Keratinocyte (primary cell): Measurements from ENCODE around the gene PRKACA. TPM values are rescaled to one million over a fixed set of nuclear protein-coding genes. Genes with fewer than 3 reads are reported as not detected.
A peak's percentile ranks its signal among the peaks of the same experiment; 100 is the strongest.

Experiments
- DNase-seq: peaks from one replicate; pipeline ENCODE4 v3.0.0-alpha.2; 2011; ENCODE audit warnings: low read depth, missing footprints, low spot score
- FAIRE-seq: peaks from 2 replicates; lab custom pipeline; 2011; peaks lifted over from hg19 to GRCh38; lab: Jason Lieb, UNC
- H2AFZ ChIP-seq: 2 replicates; pipeline ENCODE4 v1.6.0; 2012; ENCODE audit warnings: low read length, control low read depth, inconsistent platforms; ENCODE audit not compliant: control insufficient read depth
- H3K27ac ChIP-seq: 2 replicates; pipeline ENCODE4 v1.5.1; 2011; ENCODE audit warnings: low read length; ENCODE audit not compliant: control insufficient read depth, insufficient read depth
- H3K27me3 ChIP-seq: 3 replicates; pipeline ENCODE4 v1.6.0; 2011; ENCODE audit warnings: low read length; ENCODE audit not compliant: control insufficient read depth, insufficient read depth; ENCODE audit errors: extremely low read depth
- H3K36me3 ChIP-seq, 2 experiments: 2 replicates in 1 of 2; 3 replicates in 1 of 2; pipeline ENCODE4 v1.5.1; 2011; ENCODE audit warnings: low read length in 2 of 2, mild to moderate bottlenecking in 1 of 2; ENCODE audit not compliant: control insufficient read depth in 2 of 2, insufficient read depth in 2 of 2; ENCODE audit errors: extremely low read depth in 1 of 2
- H3K4me1 ChIP-seq: 3 replicates; pipeline ENCODE4 v1.5.1; 2011; ENCODE audit warnings: low read length; ENCODE audit not compliant: control insufficient read depth, insufficient read depth; ENCODE audit errors: extremely low read depth
- H3K4me2 ChIP-seq: 3 replicates; pipeline ENCODE4 v1.6.0; 2011; ENCODE audit warnings: low read depth, low read length; ENCODE audit not compliant: control insufficient read depth, insufficient read depth; ENCODE audit errors: extremely low read depth
- H3K4me3 ChIP-seq, 3 experiments: fragments of 200-600 bp in 1 of 3; sonication (generic) in 1 of 3; 2 replicates in 2 of 3; 3 replicates in 1 of 3; pipeline ENCODE4 v1.5.1; 2011 to 2016; ENCODE audit warnings: low read length in 3 of 3, mild to moderate bottlenecking in 3 of 3, control low read depth in 2 of 3, inconsistent platforms in 1 of 3, low read depth in 1 of 3, mixed read lengths in 1 of 3, mixed run types in 1 of 3, moderate library complexity in 1 of 3; ENCODE audit not compliant: control insufficient read depth in 2 of 3, insufficient read depth in 2 of 3; ENCODE audit errors: extremely low read depth in 1 of 3
- H3K79me2 ChIP-seq: 2 replicates; pipeline ENCODE4 v1.6.0; 2012; ENCODE audit warnings: low read length; ENCODE audit not compliant: control insufficient read depth, insufficient read depth
- H3K9ac ChIP-seq: 3 replicates; pipeline ENCODE4 v1.6.0; 2011; ENCODE audit warnings: low read length; ENCODE audit not compliant: control insufficient read depth, insufficient read depth; ENCODE audit errors: extremely low read depth
- H3K9me1 ChIP-seq: 3 replicates; pipeline ENCODE4 v1.6.0; 2011; ENCODE audit warnings: low read length; ENCODE audit not compliant: control insufficient read depth, insufficient read depth; ENCODE audit errors: extremely low read depth
- H3K9me3 ChIP-seq: 2 replicates; pipeline ENCODE4 v1.5.1; 2012; ENCODE audit warnings: low read depth, low read length; ENCODE audit not compliant: control insufficient read depth
- H4K20me1 ChIP-seq: 3 replicates; pipeline ENCODE4 v1.6.0; 2011; ENCODE audit warnings: low read length; ENCODE audit not compliant: control insufficient read depth, insufficient read depth; ENCODE audit errors: extremely low read depth
- CTCF ChIP-seq, 3 experiments: IDR thresholded peaks in 1 of 3; conservative IDR thresholded peaks in 1 of 3; optimal IDR thresholded peaks in 1 of 3; 2 replicates in 2 of 3; 3 replicates in 1 of 3; pipeline versions ENCODE3 to v1.5.1; 2011; ENCODE audit warnings: low read length in 3 of 3, mild to moderate bottlenecking in 3 of 3, moderate library complexity in 2 of 3, control low read depth in 1 of 3, inconsistent platforms in 1 of 3; ENCODE audit not compliant: insufficient read depth in 2 of 3; ENCODE audit errors: extremely low read depth in 1 of 3
- EZH2 ChIP-seq: IDR thresholded peaks from one replicate; pipeline ENCODE4 v1.6.1; 2012; ENCODE audit warnings: inconsistent platforms, mild to moderate bottlenecking, low read length, moderate library complexity
- dilution Hi-C: fragments of 300-500 bp; cut with MboI; formaldehyde crosslinking; loops from one replicate; pipeline ENCODE4 v1.7.0; 2020; ENCODE audit warnings: low sequenced_read_pairs; ENCODE audit not compliant: extremely low pct_ligation_motif_present
- polyA plus RNA-seq, 5 experiments: library from polyadenylated mRNA; depleted of rRNA in 3 of 5; stranded (reverse) in 3 of 5; stranded (forward) in 1 of 5; unstranded in 1 of 5; fragments of >200 nt; gene quantifications; 1 replicate in 1 of 5; 2 replicates in 3 of 5; 3 replicates in 1 of 5; pipeline versions ENCODE4 v1.2.1 to v1.2.3, GENCODE V29; 2011 to 2012; ENCODE audit warnings: missing spikeins in 2 of 5, low read depth in 1 of 5, low replicate concordance in 1 of 5

Gene PRKACA
- polyA plus RNA-seq, 1 donor (not counting 4 experiments of a cell fraction or from before 2014, with no cell fraction given) = 13.7 TPM

- Histone ChIP-seq H3K4me3 (peak overlapping the region; percentile 78 to 86 (median 80)), H3K9ac (peak overlapping the region; percentile 71), H3K4me1 (peaks cover 14% of the 10 kb centered on the region), H4K20me1 (no peaks in the 10 kb centered on the region), H3K4me2 (peak overlapping the region; percentile 89), H3K36me3 (peaks cover 0 to 3% of the 10 kb centered on the region in 2 experiments), H3K79me2 (peaks cover 9% of the 10 kb centered on the region), H2AFZ (no peak overlapping the region), H3K9me1 (no peaks in the 10 kb centered on the region), H3K27ac (no peak overlapping the region), H3K27me3 (no peaks in the 10 kb centered on the region), H3K9me3 (no peaks in the 10 kb centered on the region)
- FAIRE-seq (no peak), DNase-seq (no peak)
- dilution Hi-C loops = no loop called here
- TF ChIP-seq EZH2 (no peak), CTCF (optimal IDR thresholded peaks at IDR 0.05 in 1 of 3, IDR thresholded peaks at IDR 0.05 in 1 of 3, conservative IDR thresholded peaks at IDR 0.05 in 1 of 3; ENCODE audit: extremely low read depth in 1 of 3, insufficient read depth in 2 of 3, low read length in 3 of 3) (no peak)
Observed at GRCh38 chr19:14116525-14116917, 1.0 kb downstream of the PRKACA start.

- no peaks in the 10 kb centered on the region for H3K9me3 ChIP-seq
- no peak overlapping the region for H3K27ac ChIP-seq
- no peaks in the 10 kb centered on the region for H3K9me1 ChIP-seq
- no peak overlapping the region for H3K4me3 ChIP-seq
- H3K79me2 ChIP-seq = peaks cover 9% of the 10 kb centered on the region
- H4K20me1 ChIP-seq = no peaks in the 10 kb centered on the region
- DNase-seq = no peak
- no peak for FAIRE-seq
- H3K4me1 ChIP-seq = peaks cover 14% of the 10 kb centered on the region
- H3K4me2 ChIP-seq = no peak overlapping the region
- dilution Hi-C loops = no loop called here
- no peaks in the 10 kb centered on the region for H3K27me3 ChIP-seq
- TF ChIP-seq EZH2 = no peak
- H2AFZ ChIP-seq = no peak overlapping the region
- no peak overlapping the region for H3K9ac ChIP-seq
- no peaks in the 10 kb centered on the region for H3K36me3 ChIP-seq
Observed at GRCh38 chr19:14115756-14116155, 1.8 kb downstream of the PRKACA start.

GRCh38 chr19:14114854-14115253 lies 2.7 kb downstream of the PRKACA start:
- no peak for FAIRE-seq

More at GRCh38 chr19:14114854-14115253, 2.7 kb downstream of the PRKACA start:
- dilution Hi-C loops = no loop called here
- peaks cover 9% of the 10 kb centered on the region for H3K79me2 ChIP-seq
- TF ChIP-seq EZH2 = no peak
- peak; percentile 34 to 49 (median 42) for TF ChIP-seq CTCF (optimal IDR thresholded peaks at IDR 0.05 in 1 of 3, IDR thresholded peaks at IDR 0.05 in 1 of 3, conservative IDR thresholded peaks at IDR 0.05 in 1 of 3; ENCODE audit: extremely low read depth in 1 of 3, insufficient read depth in 2 of 3, low read length in 3 of 3)
- H3K9ac ChIP-seq = no peak overlapping the region
- H3K36me3 ChIP-seq = no peaks in the 10 kb centered on the region
- no peak for DNase-seq
- H3K9me1 ChIP-seq = no peaks in the 10 kb centered on the region
- H3K27me3 ChIP-seq = no peaks in the 10 kb centered on the region
- H3K4me3 ChIP-seq = no peak overlapping the region
- H3K4me2 ChIP-seq = no peak overlapping the region
- H3K27ac ChIP-seq = no peak overlapping the region
- H3K4me1 ChIP-seq = peaks cover 14% of the 10 kb centered on the region
- H4K20me1 ChIP-seq = no peaks in the 10 kb centered on the region
- no peaks in the 10 kb centered on the region for H3K9me3 ChIP-seq
- no peak overlapping the region for H2AFZ ChIP-seq
